Spleen (tissue), 11 donors: ENCODE results near the gene GNPTAB. TPM values are rescaled to one million over a fixed set of nuclear protein-coding genes. Genes with fewer than 3 reads are reported as not detected.

ENCODE experiments used
- DNase-seq: peaks from one replicate; pipeline ENCODE4 v3.0.0-alpha.2; 2020
- H3K27ac ChIP-seq, 8 donors: fragments of 200-600 bp; sonication (generic) in 7 of 8; 1 replicate in 4 of 8; 2 replicates in 4 of 8; pipeline versions ENCODE4 v1.5.0 to v1.8.0; 2016 to 2021; ENCODE audit warnings: inconsistent platforms in 4 of 8, mild to moderate bottlenecking in 4 of 8, moderate library complexity in 1 of 8
- H3K27me3 ChIP-seq, 7 donors: fragments of 200-600 bp; sonication (generic) in 6 of 7; replicated peaks in 1 of 7; 1 replicate in 4 of 7; 2 replicates in 3 of 7; pipeline versions ENCODE4 v1.5.0 to v1.8.0; 2016 to 2021; ENCODE audit warnings: inconsistent platforms in 3 of 7, mild to moderate bottlenecking in 1 of 7
- H3K36me3 ChIP-seq, 6 donors: fragments of 200-600 bp; sonication (generic) in 5 of 6; 1 replicate in 4 of 6; 2 replicates in 2 of 6; pipeline versions ENCODE4 v1.5.0 to v1.8.0; 2016 to 2021; ENCODE audit warnings: inconsistent platforms in 2 of 6
- H3K4me1 ChIP-seq, 6 donors: fragments of 200-600 bp; sonication (generic) in 5 of 6; 1 replicate in 3 of 6; 2 replicates in 3 of 6; pipeline versions ENCODE4 v1.5.0 to v1.8.0; 2016 to 2021; ENCODE audit warnings: inconsistent platforms in 3 of 6
- H3K4me3 ChIP-seq, 8 donors: fragments of 200-600 bp; sonication (generic) in 7 of 8; 1 replicate in 4 of 8; 2 replicates in 4 of 8; pipeline versions ENCODE4 v1.5.0 to v1.8.0; 2016 to 2021; ENCODE audit warnings: inconsistent platforms in 4 of 8, mild to moderate bottlenecking in 4 of 8, moderate library complexity in 2 of 8
- H3K9me3 ChIP-seq, 8 donors: fragments of 200-600 bp; sonication (generic) in 7 of 8; 1 replicate in 4 of 8; 2 replicates in 4 of 8; pipeline versions ENCODE4 v1.5.0 to v1.8.0; 2016 to 2021; ENCODE audit warnings: inconsistent platforms in 4 of 8
- CTCF ChIP-seq, 11 experiments: fragments of 200-600 bp in 7 of 11; fragments of 450-650 bp in 4 of 11; sonication (generic) in 4 of 11; IDR thresholded peaks in 8 of 11; conservative IDR thresholded peaks in 3 of 11; 1 replicate in 7 of 11; 2 replicates in 4 of 11; pipeline versions ENCODE4 v1.4.0 to v1.8.0; 2016 to 2021; ENCODE audit warnings: antibody characterized with exemption in 11 of 11, inconsistent platforms in 4 of 11, mild to moderate bottlenecking in 1 of 11
- POLR2A ChIP-seq, 3 donors: fragments of 450-650 bp; IDR thresholded peaks; one replicate each; pipeline ENCODE4 v1.5.1; 2017; ENCODE audit warnings: antibody characterized with exemption in 3 of 3, mild to moderate bottlenecking in 1 of 3
- POLR2AphosphoS5 ChIP-seq, 3 donors: sonication (generic); formaldehyde crosslinking; IDR thresholded peaks; one replicate each; pipeline ENCODE4 v1.5.1; 2017; ENCODE audit warnings: antibody characterized with exemption in 3 of 3
- WGBS, 5 donors: extraction: QIAGEN DNeasy Blood & Tissue Kit in 3 of 5; methylation state at CpG; one replicate each; pipeline versions ENCODE4 v1.1.5 to v1.1.7; 2013 to 2018; 5-methylcytosine and 5-hydroxymethylcytosine counted together
- intact Hi-C: fragments of 100-400 bp; cut with DNase I; formaldehyde crosslinking; loops from one replicate; pipeline ENCODE4 v1.15.0; 2023; ENCODE audit warnings: low total_unique reads
- polyA plus RNA-seq, 3 donors: library from polyadenylated mRNA; stranded (reverse); fragments of 200-250 nt; gene quantifications; one replicate each; pipeline ENCODE4 v1.2.1, GENCODE V29; 2013
- total RNA-seq, 7 donors: library from RNA; depleted of rRNA in 3 of 7; stranded (reverse); fragments of >200 nt in 3 of 7; fragmentation: NEBNext Ultra II Directional in 4 of 7; extraction: Animal tissue kit (Norgen Biotek cat#: 25700) in 4 of 7; gene quantifications; one replicate each; pipeline versions ENCODE4 v1.1.0 to v1.2.1, GENCODE V29; 2016 to 2021
- donor health status: healthy with polysubstance abuse.
- donor health status: DM: no; HTN: no; CAD: no; lungs with moderate emphysema.
- donor health status: DM: no; HTN: no; CAD: no.
- donor health status: Bipolar disorder and iron deficiency.
- donor health status: healthy.
- donor health status: DM: no; HTN: no; CAD: no.
- donor health status: DM: yes; HTN: yes; CAD: no.

Gene GNPTAB
- total and polyA plus RNA-seq, 10 donors = 9.3 to 90.8 (median 45.2) TPM

GRCh38 chr12:101802486-101802885, 28.3 kb downstream of the GNPTAB start:
- WGBS, 5 donors = 89 to 99% (median 96%) methylated on average over 2 of the region's 2 CpGs
- Histone ChIP-seq H3K4me1 (peaks cover 0 to 51% (median 2%) of the 10 kb centered on the region in 6 donors), H3K27me3 (no peaks in the 10 kb centered on the region), H3K9me3 (no peaks in the 10 kb centered on the region), H3K4me3 (no peak overlapping the region), H3K27ac (no peak overlapping the region), H3K36me3 (no peaks in the 10 kb centered on the region)
- DNase-seq = no peak
- TF ChIP-seq POLR2A (IDR thresholded peaks at IDR 0.05) (no peak), POLR2AphosphoS5 (IDR thresholded peaks at IDR 0.05) (no peak), CTCF (IDR thresholded peaks at IDR 0.05 in 8 of 11, conservative IDR thresholded peaks at IDR 0.05 in 3 of 11) (no peak)
- intact Hi-C loops = no loop called here

- H3K9me3 ChIP-seq = no peaks in the 10 kb centered on the region
- peaks cover 0 to 15% (median 0%) of the 10 kb centered on the region in 6 donors for H3K36me3 ChIP-seq
- intact Hi-C loops = no loop called here
- H3K27ac ChIP-seq = no peak overlapping the region
- WGBS, 5 donors = 51 to 70% (median 68%) methylated on average over 3 of the region's 3 CpGs
- no peak for DNase-seq
- TF ChIP-seq CTCF (IDR thresholded peaks at IDR 0.05 in 8 of 11, conservative IDR thresholded peaks at IDR 0.05 in 3 of 11) (no peak), POLR2A (IDR thresholded peaks at IDR 0.05) (no peak), POLR2AphosphoS5 (IDR thresholded peaks at IDR 0.05) (no peak)
- H3K27me3 ChIP-seq = no peaks in the 10 kb centered on the region
- H3K4me3 ChIP-seq = no peak overlapping the region
- peaks cover 0 to 48% (median 9%) of the 10 kb centered on the region in 6 donors for H3K4me1 ChIP-seq
These were observed 31.0 kb downstream of the GNPTAB start for GRCh38 chr12:101799774-101800173.

GRCh38 chr12:101795786-101796185, 35.0 kb downstream of the GNPTAB start:
- TF ChIP-seq POLR2A (IDR thresholded peaks at IDR 0.05) (no peak), CTCF (IDR thresholded peaks at IDR 0.05 in 8 of 11, conservative IDR thresholded peaks at IDR 0.05 in 3 of 11) (no peak), POLR2AphosphoS5 (IDR thresholded peaks at IDR 0.05) (no peak)
- Histone ChIP-seq H3K4me3 (no peak overlapping the region), H3K9me3 (no peaks in the 10 kb centered on the region), H3K27me3 (no peaks in the 10 kb centered on the region), H3K27ac (peak overlapping the region in 1 of 8 donors; percentile 28), H3K4me1 (peaks cover 0 to 63% (median 15%) of the 10 kb centered on the region in 6 donors), H3K36me3 (peaks cover 0 to 24% (median 0%) of the 10 kb centered on the region in 6 donors)
- intact Hi-C loops = no loop called here
- DNase-seq = no peak
- WGBS, 5 donors = 77 to 82% (median 79%) methylated on average over 4 of the region's 4 CpGs

DNA sequence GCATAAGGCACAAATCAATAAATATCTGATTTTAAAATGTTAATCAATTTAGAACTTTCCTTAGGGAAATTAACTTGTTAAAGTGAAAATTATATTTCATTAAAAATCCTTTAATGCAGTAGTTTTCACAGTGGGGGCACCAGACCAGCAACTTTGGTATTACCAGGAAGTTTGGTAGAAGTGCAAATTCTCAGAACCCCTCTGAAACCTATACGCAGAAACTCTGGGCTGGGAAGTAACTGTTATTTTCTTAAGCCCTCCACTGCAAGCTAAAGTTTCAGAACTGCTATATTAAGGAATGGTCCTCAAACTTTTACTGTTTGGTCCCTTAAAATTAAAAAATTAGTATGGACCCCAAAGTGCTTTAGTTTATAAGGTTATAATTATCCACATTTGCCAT, 35.7 kb downstream of the GNPTAB start:
- Histone ChIP-seq H3K4me3 (no peak overlapping the region), H3K27me3 (no peaks in the 10 kb centered on the region), H3K4me1 (peaks cover 0 to 61% (median 14%) of the 10 kb centered on the region in 6 donors), H3K27ac (no peak overlapping the region), H3K36me3 (peaks cover 0 to 29% (median under 1%) of the 10 kb centered on the region in 6 donors), H3K9me3 (no peaks in the 10 kb centered on the region)
- DNase-seq = no peak
- intact Hi-C loops = no loop called here
- WGBS, 5 donors = 50 to 74% (median 60%) methylated on average over 1 of the region's 1 CpG
- no peak for TF ChIP-seq POLR2AphosphoS5 (IDR thresholded peaks at IDR 0.05)
- TF ChIP-seq CTCF (IDR thresholded peaks at IDR 0.05 in 8 of 11, conservative IDR thresholded peaks at IDR 0.05 in 3 of 11) = no peak
- TF ChIP-seq POLR2A (IDR thresholded peaks at IDR 0.05) = no peak
